IMR-90 (cell line): Measurements from ENCODE around the gene LHX1.
A peak's percentile ranks its signal among the peaks of the same experiment; 100 is the strongest.

Source experiments
- BHLHE40 ChIP-seq: fragments of 150-350 bp; IDR thresholded peaks from 2 replicates; pipeline ENCODE4 v1.6.1; 2016; ENCODE audit warnings: mild to moderate bottlenecking, low read depth, low read length
- CEBPB ChIP-seq: IDR thresholded peaks from 2 replicates; pipeline ENCODE4 v1.6.1; 2012; ENCODE audit warnings: low read depth, low read length, improper control_type of control experiment
- CHD1 ChIP-seq: IDR thresholded peaks from 2 replicates; pipeline ENCODE4 v1.6.1; 2012; ENCODE audit warnings: low read depth, low read length, improper control_type of control experiment
- FOS ChIP-seq: fragments of 150-350 bp; IDR thresholded peaks from 2 replicates; pipeline ENCODE4 v1.6.1; 2016; ENCODE audit warnings: low read depth, low read length
- MAFK ChIP-seq: IDR thresholded peaks from 2 replicates; pipeline ENCODE4 v1.6.1; 2012; ENCODE audit warnings: low read depth, low read length, improper control_type of control experiment
- MAZ ChIP-seq: IDR thresholded peaks from 2 replicates; pipeline ENCODE4 v1.6.1; 2012; ENCODE audit warnings: low read depth, mild to moderate bottlenecking, low read length, improper control_type of control experiment, moderate library complexity, borderline replicate concordance
- MXI1 ChIP-seq: IDR thresholded peaks from 2 replicates; pipeline ENCODE4 v1.6.1; 2012; ENCODE audit warnings: low read depth, mild to moderate bottlenecking, low read length, moderate library complexity, borderline replicate concordance
- NFE2L2 ChIP-seq: fragments of 150-350 bp; IDR thresholded peaks from 2 replicates; pipeline ENCODE4 v1.6.1; 2016; ENCODE audit warnings: low read depth, mild to moderate bottlenecking, low read length
- POLR2A ChIP-seq: IDR thresholded peaks from 2 replicates; pipeline ENCODE4 v1.6.1; 2012; ENCODE audit warnings: mild to moderate bottlenecking, low read depth, low read length
- RAD21 ChIP-seq: IDR thresholded peaks from 2 replicates; pipeline ENCODE4 v1.6.1; 2012; ENCODE audit warnings: low read length, improper control_type of control experiment
- RFX5 ChIP-seq: IDR thresholded peaks from 2 replicates; pipeline ENCODE4 v1.8.0; 2012; ENCODE audit warnings: low read depth, mild to moderate bottlenecking, low read length, moderate library complexity
- SMC3 ChIP-seq: fragments of 150-350 bp; IDR thresholded peaks from 2 replicates; pipeline ENCODE4 v1.6.1; 2016; ENCODE audit warnings: low read depth, mild to moderate bottlenecking, antibody characterized with exemption, low read length, moderate library complexity
- TF ChIP-seq, protein P1 (sequence below): conservative IDR thresholded peaks from 2 replicates; pipeline ENCODE4 v1.5.1; 2012; ENCODE audit warnings: mild to moderate bottlenecking, low read depth, low read length, improper control_type of control experiment
- TF ChIP-seq, protein P2 (sequence below): fragments of 150-350 bp; IDR thresholded peaks from 2 replicates; pipeline ENCODE4 v1.6.1; 2017; ENCODE audit warnings: mild to moderate bottlenecking, antibody characterized with exemption, low read length, low read depth

DNA sequence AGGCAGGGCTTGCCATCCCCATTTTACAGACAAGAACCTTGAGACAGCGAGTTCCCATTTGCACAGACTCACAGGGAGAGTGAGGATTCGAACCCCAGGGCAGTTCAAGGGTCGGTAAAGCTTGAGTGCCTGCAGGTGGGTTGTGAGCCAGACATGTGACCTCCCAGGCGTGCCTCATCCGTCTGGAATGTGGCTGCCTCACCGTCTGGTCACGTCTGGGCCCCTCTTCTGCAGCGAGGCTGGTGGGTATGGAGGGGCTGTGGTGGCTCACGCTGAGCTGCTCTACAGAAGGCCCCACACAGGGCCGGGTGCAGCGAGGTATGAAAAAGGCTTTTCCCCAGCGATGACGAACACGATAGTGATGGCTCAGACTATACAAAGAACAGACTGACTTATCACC is 35.8 kb upstream of the LHX1 start:
- TF ChIP-seq, protein P1, sequence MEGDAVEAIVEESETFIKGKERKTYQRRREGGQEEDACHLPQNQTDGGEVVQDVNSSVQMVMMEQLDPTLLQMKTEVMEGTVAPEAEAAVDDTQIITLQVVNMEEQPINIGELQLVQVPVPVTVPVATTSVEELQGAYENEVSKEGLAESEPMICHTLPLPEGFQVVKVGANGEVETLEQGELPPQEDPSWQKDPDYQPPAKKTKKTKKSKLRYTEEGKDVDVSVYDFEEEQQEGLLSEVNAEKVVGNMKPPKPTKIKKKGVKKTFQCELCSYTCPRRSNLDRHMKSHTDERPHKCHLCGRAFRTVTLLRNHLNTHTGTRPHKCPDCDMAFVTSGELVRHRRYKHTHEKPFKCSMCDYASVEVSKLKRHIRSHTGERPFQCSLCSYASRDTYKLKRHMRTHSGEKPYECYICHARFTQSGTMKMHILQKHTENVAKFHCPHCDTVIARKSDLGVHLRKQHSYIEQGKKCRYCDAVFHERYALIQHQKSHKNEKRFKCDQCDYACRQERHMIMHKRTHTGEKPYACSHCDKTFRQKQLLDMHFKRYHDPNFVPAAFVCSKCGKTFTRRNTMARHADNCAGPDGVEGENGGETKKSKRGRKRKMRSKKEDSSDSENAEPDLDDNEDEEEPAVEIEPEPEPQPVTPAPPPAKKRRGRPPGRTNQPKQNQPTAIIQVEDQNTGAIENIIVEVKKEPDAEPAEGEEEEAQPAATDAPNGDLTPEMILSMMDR, result no peak
- TF ChIP-seq POLR2A (no peak), BHLHE40 (no peak), RAD21 (no peak), CEBPB (no peak), SMC3 (no peak), RFX5 (no peak), MAFK (no peak), CHD1 (no peak), NFE2L2 (no peak), MAZ (no peak), MXI1 (no peak), FOS (peak; percentile 14; the same call in 1 of the 2 replicates)
- TF ChIP-seq, protein P2, sequence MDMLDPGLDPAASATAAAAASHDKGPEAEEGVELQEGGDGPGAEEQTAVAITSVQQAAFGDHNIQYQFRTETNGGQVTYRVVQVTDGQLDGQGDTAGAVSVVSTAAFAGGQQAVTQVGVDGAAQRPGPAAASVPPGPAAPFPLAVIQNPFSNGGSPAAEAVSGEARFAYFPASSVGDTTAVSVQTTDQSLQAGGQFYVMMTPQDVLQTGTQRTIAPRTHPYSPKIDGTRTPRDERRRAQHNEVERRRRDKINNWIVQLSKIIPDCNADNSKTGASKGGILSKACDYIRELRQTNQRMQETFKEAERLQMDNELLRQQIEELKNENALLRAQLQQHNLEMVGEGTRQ, result peak; percentile 16; the same call in 1 of the 2 replicates
